T follicular helper cell (primary cell): ENCODE data around the gene LARP4B.

Experiments
- DNase-seq: peaks from one replicate; pipeline ENCODE4 v3.0.0-alpha.2; 2020; ENCODE audit warnings: low read depth

LARP4B gene

DNA sequence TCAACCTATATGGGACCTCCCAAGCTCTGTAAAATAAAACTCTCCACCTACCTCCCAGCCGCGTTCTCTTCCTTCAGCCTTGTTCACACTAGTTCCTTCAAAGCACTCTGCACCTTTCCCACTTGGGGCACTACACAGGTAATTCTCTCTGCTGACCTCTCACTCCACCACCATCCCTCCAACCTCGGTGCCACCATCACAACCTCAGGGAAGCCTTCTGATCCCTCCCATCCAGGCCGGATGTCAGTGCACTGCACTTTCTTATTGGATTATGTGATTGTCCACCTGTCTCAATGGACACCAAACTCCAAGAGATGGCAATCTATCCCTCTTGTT is 7.0 kb downstream of the LARP4B start:
- no peak for DNase-seq

DNA sequence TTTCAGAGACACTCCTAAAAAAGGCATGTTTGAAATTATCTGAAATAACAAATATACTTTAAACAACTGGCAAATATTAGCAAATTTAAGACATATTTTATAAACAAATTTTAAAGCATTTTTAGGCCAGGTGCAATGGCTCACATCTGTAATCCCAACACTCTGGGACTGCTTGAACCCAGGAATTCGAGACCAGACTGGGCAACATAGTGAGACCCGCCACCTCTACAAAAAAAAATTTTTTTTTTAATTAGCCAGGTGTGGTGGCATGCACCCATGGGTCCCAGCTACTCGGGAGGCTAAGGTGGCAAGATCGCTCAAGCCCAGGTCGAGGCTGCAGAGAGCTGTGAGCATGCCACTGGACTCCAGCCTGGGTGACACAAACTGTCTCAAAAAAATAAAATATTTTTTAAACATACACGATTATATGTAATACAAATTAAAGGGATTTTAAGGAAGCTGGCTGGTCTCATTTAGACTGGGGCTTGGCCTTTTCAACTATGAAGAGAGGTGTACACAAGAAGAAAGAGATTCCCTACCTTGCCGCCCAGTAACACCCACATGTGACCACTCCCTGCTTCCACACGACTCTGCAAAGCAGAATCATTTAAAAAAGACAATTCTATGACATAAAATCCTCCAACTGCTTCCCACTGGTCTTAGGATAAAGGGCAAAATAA is 7.5 kb downstream of the LARP4B start:
- no peak for DNase-seq

DNA sequence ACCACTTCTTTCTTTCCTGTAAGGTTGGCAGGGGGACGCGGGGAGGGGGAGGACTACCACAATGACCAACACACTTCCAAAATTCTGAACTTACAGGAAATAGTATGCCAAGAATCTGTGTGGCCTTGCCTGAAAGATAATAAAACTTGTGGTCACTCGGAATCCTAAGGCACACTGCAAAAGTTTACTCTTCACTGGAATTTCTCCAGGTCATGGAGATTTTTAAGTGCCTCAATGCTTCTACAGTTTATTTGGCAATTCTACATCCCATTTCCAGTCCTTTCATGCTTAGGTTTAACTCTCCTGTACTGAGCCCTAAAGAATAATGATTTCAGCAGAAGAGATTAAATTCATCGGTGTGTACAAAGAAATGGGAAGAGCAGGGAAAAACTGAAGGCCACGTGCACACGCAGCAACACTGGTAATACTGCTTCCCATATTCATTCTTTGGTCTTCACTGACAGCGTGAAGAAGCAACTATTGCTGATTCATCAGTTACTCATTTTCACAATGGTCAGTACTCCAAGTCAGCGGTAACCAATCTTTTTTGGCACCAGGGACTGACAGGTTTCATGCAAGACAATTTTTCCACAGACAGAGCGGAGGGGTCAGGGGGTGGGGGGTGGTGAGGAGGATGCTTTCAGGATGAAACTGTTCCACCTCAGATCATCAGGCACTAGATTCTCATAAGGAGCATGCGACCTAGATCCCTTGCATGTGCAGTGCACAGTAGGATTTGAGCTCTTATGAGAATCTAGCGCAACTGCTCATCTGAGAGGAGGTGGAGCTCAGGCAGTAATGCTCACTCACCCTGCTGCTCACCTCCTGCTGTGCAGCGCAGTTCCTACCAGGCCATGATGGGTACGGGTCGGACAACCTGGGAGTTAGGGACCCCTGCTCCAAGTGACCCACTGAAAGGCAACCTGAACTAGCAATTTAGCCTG is 9.8 kb downstream of the LARP4B start:
- DNase-seq, result no peak

GRCh38 chr10:920450-920849 is 11.1 kb downstream of the LARP4B start:
- DNase-seq, result no peak

DNA sequence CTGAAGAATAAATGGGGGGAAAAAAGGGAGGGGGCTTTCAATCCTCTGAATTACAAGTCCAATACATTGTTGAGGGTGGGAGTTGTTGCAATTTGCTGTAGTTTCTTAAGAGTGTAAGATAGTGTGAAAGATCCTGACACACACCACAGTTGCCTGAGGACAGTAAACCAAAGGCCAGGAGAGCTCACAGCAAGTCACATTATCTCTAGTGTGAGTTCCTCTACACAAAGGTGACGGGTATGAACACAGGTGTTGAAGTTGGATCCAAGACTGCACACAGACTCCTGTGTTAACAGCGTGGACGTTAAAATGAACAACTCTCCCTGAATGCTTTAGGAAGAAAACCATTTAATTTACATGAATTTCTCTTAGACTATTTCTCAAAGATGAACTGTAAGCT is 12.0 kb downstream of the LARP4B start:
- DNase-seq, result no peak

GRCh38 chr10:917999-918398 is 13.5 kb downstream of the LARP4B start:
- no peak for DNase-seq

DNA sequence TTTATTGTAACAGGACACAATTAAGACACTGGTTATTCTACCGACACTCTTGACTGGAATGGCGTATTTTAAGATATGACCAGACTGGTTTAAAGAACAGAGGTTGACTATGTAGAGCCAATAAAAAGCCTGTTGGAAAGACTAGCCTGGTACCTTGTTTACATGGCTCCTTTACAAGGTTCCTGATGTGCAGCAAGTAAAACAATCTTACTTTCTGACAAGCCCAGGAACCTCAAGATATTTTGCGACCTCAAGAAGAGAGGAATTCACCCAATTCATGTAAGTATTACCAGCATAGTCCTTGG is 14.1 kb downstream of the LARP4B start:
- no peak for DNase-seq

DNA sequence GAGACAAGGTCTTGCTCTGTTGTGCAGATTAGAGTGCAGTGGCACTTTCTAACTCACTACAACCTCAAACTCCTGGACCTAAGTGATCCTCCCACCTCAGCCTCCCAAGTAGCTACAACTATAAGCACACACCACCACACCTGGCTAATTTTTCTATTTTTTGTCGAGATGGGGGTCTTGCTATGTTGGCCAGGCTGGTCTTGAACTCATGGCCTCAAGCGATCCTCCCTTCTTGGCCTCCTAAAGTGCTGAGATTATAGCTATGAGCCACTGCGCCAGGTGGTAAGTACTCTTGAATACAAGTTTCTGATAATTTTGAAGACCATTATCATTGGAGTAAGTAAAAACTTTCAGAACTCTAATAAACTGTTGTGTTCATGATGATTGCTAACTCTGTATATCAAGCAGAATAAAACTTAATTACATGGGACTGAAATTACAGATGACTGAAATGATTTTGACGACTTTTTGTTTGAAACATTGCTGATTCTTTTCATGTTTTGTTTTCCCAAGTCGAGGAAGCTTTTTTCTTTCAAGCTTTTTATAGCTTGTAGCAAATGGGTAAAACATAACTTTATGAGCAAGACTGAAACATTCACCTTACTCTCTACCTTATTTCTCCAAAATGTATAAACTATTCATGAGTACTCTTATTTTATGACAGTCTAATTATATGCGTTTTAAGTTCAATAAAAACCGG is 14.6 kb downstream of the LARP4B start:
- no peak for DNase-seq

DNA sequence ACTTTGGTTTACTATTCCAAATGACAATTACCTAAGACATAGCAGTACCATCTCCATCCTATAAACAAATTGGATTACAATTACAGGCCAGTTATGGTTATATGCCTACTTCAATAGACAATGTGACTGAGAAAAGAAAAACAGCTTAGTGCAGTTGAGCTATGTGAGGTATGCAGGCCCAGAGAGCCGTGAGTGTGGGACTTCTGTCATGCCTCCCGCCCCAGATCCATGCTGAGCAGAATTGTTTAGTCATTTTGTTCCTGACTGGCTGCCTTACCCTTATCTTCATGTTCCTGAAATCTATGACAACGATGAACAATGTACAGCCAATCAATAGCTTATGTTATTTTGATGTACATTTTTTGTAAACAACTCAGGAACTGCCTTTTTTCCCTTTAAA is 21.7 kb downstream of the LARP4B start:
- DNase-seq, result no peak

GRCh38 chr10:905972-906371 is 25.5 kb downstream of the LARP4B start:
- no peak for DNase-seq

GRCh38 chr10:905503-905902 is 26.0 kb downstream of the LARP4B start:
- DNase-seq, result no peak

DNA sequence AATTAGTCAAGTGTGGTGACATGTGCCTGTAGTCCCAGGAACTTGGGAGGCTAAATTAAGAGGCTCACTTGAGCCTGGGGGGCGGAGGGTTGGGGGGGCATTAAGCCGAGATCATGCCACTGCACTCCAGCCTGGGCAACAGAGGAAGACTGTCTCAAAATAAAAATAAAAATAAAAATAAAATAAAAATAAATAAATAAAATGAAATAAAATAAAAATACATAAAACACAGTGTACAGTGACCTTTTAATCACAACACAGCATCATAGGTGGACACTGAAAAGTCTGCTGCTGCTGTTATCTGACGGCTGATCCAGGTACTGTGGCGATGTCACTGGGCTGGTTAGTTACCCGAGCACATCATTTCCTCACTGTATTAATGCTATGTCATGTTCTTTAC is 27.1 kb downstream of the LARP4B start:
- no peak for DNase-seq

DNA sequence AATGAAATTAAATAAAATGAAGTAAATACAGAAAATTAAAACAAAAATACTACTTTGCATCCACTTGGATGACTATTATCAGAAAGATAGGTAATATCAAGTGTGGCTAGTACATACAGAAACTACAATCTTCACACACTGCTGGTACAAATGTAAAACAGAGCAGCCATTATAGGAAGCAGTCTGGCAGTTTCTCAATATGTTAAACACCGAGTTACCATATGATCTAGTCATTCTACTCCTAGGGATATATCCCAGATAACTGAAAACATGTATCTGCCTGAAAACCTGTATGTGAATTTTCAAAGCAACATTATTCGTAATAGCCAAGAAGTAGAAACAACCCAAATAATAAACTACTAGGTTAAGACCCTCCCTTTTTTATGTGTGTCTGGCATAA is 33.4 kb downstream of the LARP4B start:
- no peak for DNase-seq

- DNase-seq, result no peak
Measured at GRCh38 chr10:896982-897381, 34.5 kb downstream of the LARP4B start.

DNA sequence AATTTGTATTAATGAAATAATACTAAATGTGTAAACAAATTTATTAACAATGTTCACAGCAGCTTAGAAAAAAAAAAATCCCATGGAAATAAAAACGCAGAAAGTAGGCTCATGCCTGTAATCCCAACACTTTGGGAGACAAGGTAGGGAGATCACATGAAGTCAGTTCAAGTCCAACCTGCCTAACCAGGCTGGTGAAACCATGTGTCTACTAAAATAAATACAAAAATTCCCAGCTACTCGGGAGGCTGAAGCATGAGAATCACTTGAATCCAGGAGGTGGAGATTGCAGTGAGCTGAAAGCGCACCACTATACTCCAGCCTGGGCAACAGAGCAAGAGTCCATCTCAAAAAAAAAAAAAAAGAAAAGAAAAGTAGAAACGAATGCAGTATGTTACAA is 36.2 kb downstream of the LARP4B start:
- no peak for DNase-seq

- DNase-seq, result no peak
Measured at GRCh38 chr10:878895-879294, 52.6 kb downstream of the LARP4B start.

GRCh38 chr10:878333-878759 is 53.2 kb downstream of the LARP4B start:
- no peak for DNase-seq

DNA sequence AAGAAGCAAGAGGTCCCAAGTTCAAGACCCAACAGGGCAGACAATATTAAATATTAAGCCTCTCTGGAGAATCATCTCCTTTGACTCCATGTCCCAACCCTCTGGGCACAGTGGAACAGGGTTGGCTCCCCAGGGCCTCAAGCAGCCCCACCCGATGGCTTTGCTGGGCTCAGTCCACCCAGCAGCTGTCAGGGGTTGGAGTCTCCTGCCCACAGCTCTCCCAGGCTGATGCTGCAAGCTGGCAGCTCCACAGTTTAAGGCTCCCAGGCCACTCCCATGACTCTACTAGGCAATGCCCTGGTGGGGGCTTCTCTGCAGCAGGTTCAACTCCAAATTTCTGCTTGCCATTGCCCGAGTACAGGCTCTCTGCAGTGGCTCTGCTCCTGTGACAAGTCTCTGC is 55.1 kb downstream of the LARP4B start:
- no peak for DNase-seq

- DNase-seq, result no peak
Measured at GRCh38 chr10:873020-873419, 58.5 kb downstream of the LARP4B start.

DNA sequence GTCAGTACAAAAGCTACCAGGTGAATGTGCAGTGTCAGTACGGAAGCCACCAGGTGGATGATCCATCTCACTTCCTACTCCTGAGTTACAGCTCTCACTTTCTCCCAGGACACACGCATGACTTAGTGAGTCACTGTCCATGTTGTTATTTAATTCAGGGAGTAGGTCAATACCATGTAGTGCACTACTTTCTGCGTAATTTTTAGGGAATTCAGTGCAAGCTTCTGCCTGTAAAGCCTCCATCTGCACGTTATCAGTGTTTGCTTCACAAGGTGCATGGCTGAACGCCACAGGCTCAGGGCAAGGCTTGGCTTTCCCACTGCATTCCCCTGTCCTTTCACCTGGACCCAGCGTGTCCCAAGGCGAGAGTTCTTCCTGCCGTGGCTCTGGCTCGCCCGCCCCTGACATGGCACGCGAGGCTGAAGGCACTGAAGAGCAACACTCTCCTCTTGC is 59.5 kb downstream of the LARP4B start:
- no peak for DNase-seq

- no peak for DNase-seq
Measured at GRCh38 chr10:870564-871166, 60.8 kb downstream of the LARP4B start.

- no peak for DNase-seq
Measured at GRCh38 chr10:869171-869570, 62.3 kb downstream of the LARP4B start.

DNA sequence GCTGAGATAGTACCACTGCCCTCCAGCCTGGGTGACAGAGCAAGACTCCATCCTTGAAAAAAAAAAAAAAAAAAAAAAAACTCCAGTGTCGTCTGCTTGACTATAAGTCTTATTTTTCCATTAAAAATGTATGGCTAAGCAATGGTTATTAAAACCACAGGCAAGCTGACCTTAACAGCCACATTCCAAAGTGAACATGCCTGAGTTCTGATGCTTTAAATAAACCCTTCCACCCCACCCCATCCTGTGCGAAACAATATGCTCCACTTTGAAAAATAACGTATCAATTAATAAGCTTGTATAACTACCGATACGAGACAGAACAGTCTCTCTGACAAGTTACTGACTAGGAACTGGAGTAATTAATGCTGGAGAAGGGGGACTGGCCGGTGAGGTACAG is 63.7 kb downstream of the LARP4B start:
- no peak for DNase-seq
